Measurements from ENCODE around the gene CHCHD2.
A peak's percentile ranks its signal among the peaks of the same experiment; 100 is the strongest.

Gene CHCHD2

GRCh38 chr7:56063882-56064625 lies 42.2 kb downstream of the CHCHD2 start, which contains the start of gene SUMF2:
TSS of gene SUMF2 (plus strand) at chr7:56064286. CDS start at chr7:56064312, 26 bp downstream.
- DNase-seq, result peak; percentile 89 to 96
- H3K27me3 ChIP-seq, result no peaks in the 10 kb centered on the region
- peak within 1 kb of the TSS; percentile 77 to 95 for H3K4me3 ChIP-seq
- peak in 1 of 2 experiments; percentile 21 for TF ChIP-seq CTCF (IDR thresholded peaks at IDR 0.05)
- intact Hi-C loops (cut with DNase I; ENCODE audit: low total_unique reads), result loop anchor here (2.0 kb wide), 1 partner anchor 13 kb away; the partner anchor contains the start of genes CCT6A and PSPH
- H3K36me3 ChIP-seq, result peaks cover 38 to 48% (median 44%) of the 10 kb centered on the region in 3 donors
- peaks cover 0 to 18% (median 2%) of the 10 kb centered on the region in 4 donors for H3K4me1 ChIP-seq
- peak within 1 kb of the TSS; percentile 91 for H3K27ac ChIP-seq
- H3K9me3 ChIP-seq, result no peaks in the 10 kb centered on the region

- peak overlapping the region; percentile 91 for H3K27ac ChIP-seq
- intact Hi-C loops (cut with DNase I; ENCODE audit: low total_unique reads), result no loop called here
- DNase-seq, result no peak
- H3K27me3 ChIP-seq, result no peaks in the 10 kb centered on the region
- peak overlapping the region; percentile 77 to 95 for H3K4me3 ChIP-seq
- no peaks in the 10 kb centered on the region for H3K9me3 ChIP-seq
- H3K4me1 ChIP-seq, result peaks cover 0 to 18% (median 2%) of the 10 kb centered on the region in 4 donors
- TF ChIP-seq CTCF (IDR thresholded peaks at IDR 0.05), result no peak
- H3K36me3 ChIP-seq, result peaks cover 38 to 48% (median 44%) of the 10 kb centered on the region in 3 donors
Measured at GRCh38 chr7:56063500-56063881, 42.8 kb downstream of the CHCHD2 start.

- Histone ChIP-seq H3K4me3 (no peak overlapping the region), H3K9me3 (no peaks in the 10 kb centered on the region), H3K36me3 (peaks cover 47 to 55% (median 54%) of the 10 kb centered on the region in 3 donors), H3K27ac (peak overlapping the region in 1 of 2 donors; percentile 91), H3K27me3 (no peaks in the 10 kb centered on the region), H3K4me1 (peaks cover 0 to 18% (median 2%) of the 10 kb centered on the region in 4 donors)
- intact Hi-C loops (cut with DNase I; ENCODE audit: low total_unique reads), result no loop called here
- DNase-seq, result no peak
- no peak for TF ChIP-seq CTCF (IDR thresholded peaks at IDR 0.05)
Measured at GRCh38 chr7:56062382-56062781, 43.9 kb downstream of the CHCHD2 start.

- Histone ChIP-seq H3K27ac (no peak overlapping the region), H3K9me3 (no peaks in the 10 kb centered on the region), H3K36me3 (peaks cover 50 to 63% (median 61%) of the 10 kb centered on the region in 3 donors), H3K4me3 (no peak overlapping the region), H3K27me3 (no peaks in the 10 kb centered on the region), H3K4me1 (peaks cover 0 to 29% (median 13%) of the 10 kb centered on the region in 4 donors)
- TF ChIP-seq CTCF (IDR thresholded peaks at IDR 0.05), result no peak
- DNase-seq, result no peak
- intact Hi-C loops (cut with DNase I; ENCODE audit: low total_unique reads), result loop anchor here (5.0 kb wide), 1 partner anchor 167 kb away; the partner anchor contains the start of gene ZNF713
Measured at GRCh38 chr7:56053993-56054392, 52.3 kb downstream of the CHCHD2 start.

- peaks cover 0 to 29% (median 13%) of the 10 kb centered on the region in 4 donors for H3K4me1 ChIP-seq
- intact Hi-C loops (cut with DNase I; ENCODE audit: low total_unique reads), result loop anchor here (5.0 kb wide), 1 partner anchor 166 kb away; the partner anchor contains the start of gene ZNF713
- H3K36me3 ChIP-seq, result peaks cover 44 to 56% (median 55%) of the 10 kb centered on the region in 3 donors
- no peak for DNase-seq
- no peak overlapping the region for H3K27ac ChIP-seq
- no peak for TF ChIP-seq CTCF (IDR thresholded peaks at IDR 0.05)
- H3K4me3 ChIP-seq, result no peak overlapping the region
- no peaks in the 10 kb centered on the region for H3K27me3 ChIP-seq
- no peaks in the 10 kb centered on the region for H3K9me3 ChIP-seq
Measured at GRCh38 chr7:56053379-56053778, 52.9 kb downstream of the CHCHD2 start.
